Stimulated activated CD8-positive, alpha-beta memory T cell treated with anti-CD3 and anti-CD28 coated beads, Interleukin-4, amount 100 ng/mL, for 1 hour (primary cell): ENCODE results near the gene JPT2.

Experiments
- DNase-seq, 2 donors: peaks; one replicate each; pipeline ENCODE4 v3.0.0-alpha.2; 2020; ENCODE audit warnings: low read depth in 2 of 2, low spot score in 1 of 2

The JPT2 gene

DNA sequence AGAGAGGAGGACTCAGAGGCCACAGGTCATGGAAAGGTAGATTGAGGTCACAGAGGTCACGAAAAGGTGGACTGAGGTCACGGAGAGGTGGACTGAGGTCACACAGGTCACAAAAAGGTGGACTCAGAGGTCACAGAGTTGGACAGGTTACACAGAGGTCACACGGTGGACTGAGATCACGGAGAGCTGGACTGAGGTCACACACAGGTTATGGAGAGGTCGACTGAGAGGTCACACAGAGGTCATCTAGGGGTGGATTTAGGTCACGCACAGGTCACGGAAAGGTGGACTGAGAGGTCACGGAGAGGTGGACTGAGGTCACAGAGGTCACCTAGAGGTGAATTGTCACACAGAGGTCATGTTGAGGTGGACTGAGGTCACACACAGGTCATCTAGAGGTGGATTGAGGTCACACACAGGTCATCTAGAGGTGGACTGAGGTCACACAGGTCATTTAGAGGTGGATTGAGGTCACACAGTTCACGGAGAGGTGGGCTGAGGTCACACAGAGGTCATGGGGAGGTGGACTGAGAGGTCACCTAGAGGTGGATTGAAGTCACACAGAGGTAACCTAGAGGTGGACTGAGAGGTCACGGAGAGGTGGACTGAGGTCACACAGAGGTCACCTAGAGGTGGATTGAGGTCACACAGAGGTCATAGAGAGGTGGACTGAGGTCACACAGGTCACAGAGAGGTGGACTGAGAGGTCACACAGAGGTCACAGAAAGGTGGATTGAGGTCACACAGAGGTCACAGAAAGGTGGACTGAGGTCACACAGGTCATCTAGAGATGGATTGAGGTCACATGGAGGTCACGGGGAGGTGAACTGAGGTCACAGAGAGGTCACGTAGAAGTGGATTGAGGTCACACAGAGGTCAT is 26.7 kb upstream of the JPT2 start:
- DNase-seq: no peak

GRCh38 chr16:1651974-1652312 is 26.1 kb upstream of the JPT2 start:
- DNase-seq: no peak

GRCh38 chr16:1653023-1653422 is 25.1 kb upstream of the JPT2 start:
- DNase-seq: no peak

- DNase-seq: no peak
Measured at GRCh38 chr16:1654505-1655268, 23.4 kb upstream of the JPT2 start.

GRCh38 chr16:1655269-1655807 is 22.7 kb upstream of the JPT2 start:
- no peak for DNase-seq

DNA sequence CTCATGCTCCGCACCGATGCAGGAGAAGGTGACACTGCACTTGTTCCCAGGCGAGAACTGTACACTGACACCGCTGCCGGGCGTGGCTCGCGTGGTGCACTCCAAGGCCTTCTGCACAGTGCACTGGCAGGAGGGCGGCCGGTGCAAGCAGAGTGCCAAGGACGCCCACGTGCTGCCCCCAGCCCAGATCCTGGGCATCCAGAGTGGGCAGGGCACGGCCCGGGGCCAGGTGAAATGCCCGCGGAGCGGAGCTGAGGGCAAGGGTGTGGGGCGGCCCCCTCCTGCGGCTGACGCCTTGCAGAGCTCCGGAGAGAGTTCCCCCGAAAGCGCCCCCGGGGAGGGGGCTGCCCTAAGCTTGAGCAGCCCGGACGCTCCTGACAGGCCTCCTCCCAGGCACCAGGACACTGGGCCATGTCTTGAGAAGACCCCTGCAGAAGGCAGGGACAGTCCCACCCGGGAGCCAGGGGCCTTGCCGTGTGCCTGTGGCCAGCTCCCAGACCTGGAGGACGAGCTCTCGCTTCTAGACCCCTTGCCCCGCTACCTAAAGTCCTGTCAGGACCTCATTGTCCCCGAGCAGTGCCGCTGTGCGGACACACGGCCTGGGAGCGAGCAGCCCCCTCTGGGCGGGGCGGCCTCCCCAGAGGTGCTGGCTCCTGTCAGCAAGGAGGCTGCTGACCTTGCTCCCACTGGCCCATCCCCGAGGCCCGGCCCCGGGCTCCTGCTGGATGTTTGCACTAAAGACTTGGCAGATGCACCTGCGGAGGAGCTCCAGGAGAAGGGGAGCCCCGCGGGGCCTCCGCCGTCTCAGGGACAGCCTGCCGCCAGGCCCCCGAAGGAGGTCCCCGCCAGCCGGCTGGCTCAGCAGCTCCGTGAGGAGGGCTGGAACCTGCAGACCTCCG is 21.9 kb upstream of the JPT2 start:
- no peak for DNase-seq

DNA sequence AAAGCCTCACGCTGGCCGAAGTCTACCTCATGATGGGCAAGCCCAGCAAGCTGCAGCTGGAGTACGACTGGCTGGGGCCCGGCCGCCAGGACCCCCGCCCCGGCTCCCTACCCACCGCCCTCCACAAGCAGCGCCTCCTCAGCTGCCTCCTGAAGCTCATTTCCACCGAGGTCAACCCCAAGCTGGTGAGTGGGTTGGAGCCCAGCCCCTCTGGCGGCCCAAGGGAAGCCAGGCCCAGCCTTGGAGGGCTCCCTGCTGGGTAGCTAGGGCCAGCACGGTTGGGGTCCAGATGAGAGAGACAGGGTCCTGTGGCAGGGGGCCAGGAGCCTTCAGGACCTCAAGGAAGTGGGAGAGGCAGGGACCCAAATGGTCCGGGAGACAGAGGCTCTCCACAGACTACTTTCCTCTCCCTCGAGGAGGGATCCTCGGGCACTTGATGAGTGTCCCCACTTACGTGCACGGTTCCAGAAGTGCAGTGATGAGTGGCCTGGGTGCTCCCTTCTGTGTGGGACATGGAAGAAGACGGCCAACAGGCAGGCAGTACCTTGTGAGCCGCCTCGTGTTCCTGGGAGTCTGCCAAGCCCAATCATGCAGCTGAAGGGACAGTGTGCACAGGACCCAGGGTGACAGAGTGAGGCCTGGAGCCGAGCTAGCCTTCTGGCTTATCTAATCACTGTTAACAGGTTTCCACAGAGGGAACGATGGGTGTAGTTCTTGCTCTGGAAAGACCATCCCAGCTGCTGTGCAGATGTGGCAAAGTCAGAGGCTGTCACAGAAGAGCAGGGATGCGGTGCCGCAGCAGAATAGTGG is 21.1 kb upstream of the JPT2 start:
- no peak for DNase-seq

DNA sequence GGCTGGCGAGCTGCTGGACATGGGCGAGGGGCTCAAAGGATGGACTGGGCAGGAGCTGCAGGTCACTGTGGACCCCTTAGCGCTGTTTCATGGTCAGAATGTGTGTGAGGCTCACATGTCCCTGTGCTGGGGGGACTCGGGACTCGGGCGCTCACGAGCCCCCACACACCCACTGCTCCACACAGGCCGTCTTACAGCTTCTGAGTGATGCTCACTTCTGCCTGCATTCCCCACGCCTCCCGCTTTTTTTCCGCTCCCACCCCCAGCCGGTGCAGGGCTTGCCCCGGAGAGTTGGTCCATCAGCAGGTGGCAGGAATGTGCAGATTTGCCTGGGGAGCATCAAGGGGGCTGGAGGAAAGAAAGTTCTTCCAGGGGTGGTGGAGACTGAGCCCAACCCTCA is 20.2 kb upstream of the JPT2 start:
- DNase-seq: no peak

- DNase-seq: no peak
Measured at GRCh38 chr16:1659031-1659430, 19.0 kb upstream of the JPT2 start.

DNA sequence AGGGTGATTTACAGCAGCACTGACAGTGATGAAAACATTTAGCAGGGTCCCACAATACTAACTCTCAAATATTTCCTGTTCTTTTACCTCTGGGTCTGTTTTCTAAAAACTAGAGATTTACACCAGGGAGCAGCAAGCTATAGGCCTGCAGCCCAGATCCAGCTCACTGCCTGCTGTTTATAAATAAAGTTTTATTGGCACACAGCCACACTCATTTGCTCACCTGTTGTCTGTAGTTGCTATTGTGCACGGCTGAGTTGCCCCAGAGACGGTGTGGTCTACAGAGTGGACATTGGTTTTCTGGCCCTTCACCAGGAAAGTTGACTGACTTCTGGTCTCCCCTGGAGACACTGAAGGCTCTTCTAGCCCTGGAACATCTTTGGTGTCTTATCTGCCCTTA is 16.3 kb upstream of the JPT2 start:
- no peak for DNase-seq

- DNase-seq: no peak
Measured at GRCh38 chr16:1662543-1662942, 15.5 kb upstream of the JPT2 start.

- no peak for DNase-seq
Measured at GRCh38 chr16:1665829-1666228, 12.2 kb upstream of the JPT2 start.

DNA sequence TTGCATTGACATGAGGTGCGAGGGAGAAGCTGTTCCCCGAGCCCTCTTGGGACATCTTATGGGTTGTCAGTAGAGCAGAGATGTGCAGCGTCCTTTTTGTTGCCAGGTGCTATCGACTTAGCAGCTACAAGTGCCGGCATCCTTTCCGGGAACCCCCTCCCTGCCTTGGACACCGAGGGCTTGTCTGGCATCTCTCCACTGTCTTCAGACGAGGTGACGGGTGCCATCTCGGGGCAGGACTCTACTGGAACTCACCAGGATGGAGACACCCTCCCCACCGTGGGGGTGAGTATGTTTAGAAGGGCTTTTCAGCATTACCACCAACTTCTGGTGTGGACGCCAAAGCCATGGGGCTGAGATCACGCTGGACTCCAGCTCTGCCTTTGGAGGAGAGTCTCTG is 11.8 kb upstream of the JPT2 start:
- no peak for DNase-seq

GRCh38 chr16:1667271-1667670 is 10.8 kb upstream of the JPT2 start:
- no peak for DNase-seq

- DNase-seq: no peak
Measured at GRCh38 chr16:1667916-1668315, 10.2 kb upstream of the JPT2 start.

- DNase-seq: no peak
Measured at GRCh38 chr16:1668612-1669319, 9.3 kb upstream of the JPT2 start.

GRCh38 chr16:1669698-1670097 is 8.4 kb upstream of the JPT2 start:
- DNase-seq: no peak

DNA sequence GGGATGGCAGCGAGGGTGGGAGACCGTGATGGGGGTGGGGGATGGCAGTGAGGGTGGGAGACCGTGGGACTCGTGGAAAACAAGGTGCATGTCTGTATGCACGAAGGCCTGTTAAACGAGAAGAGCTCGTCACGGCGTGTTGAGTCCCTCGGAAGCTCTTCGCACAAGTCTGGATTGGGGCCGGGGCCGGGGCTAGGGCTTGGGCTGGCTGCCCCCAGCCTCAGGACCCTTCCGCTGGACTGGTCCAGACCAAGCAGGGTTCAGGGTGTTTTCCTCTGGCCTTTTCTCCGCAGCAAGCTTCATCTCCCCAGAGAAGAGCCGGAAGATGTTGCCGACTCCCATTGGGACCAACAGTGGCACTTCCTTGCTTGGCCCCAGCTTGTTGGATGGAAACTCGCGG is 7.7 kb upstream of the JPT2 start:
- DNase-seq: no peak

- DNase-seq: no peak
Measured at GRCh38 chr16:1670866-1671265, 7.2 kb upstream of the JPT2 start.
